Measurements from ENCODE around the gene TEX14.

TEX14 gene

GRCh38 chr17:58520843-58521430 is 170.9 kb downstream of the TEX14 start:
- DNase-seq, result no peak
- H3K4me3 ChIP-seq (ENCODE audit: insufficient read depth, low read depth, low read length, poor library complexity, severe bottlenecking), result no peak overlapping the region
- H3K4me1 ChIP-seq (ENCODE audit: control insufficient read depth, insufficient read depth, low read length, poor library complexity, severe bottlenecking), result peaks cover 12% of the 10 kb centered on the region

GRCh38 chr17:58517928-58518609 is 173.8 kb downstream of the TEX14 start:
- DNase-seq, result peak; percentile 100
- Histone ChIP-seq H3K27ac (ENCODE audit: insufficient read depth, low read length, poor library complexity, severe bottlenecking) (peak overlapping the region; percentile 67), H3K27me3 (replicated peaks; ENCODE audit: control insufficient read depth, insufficient read depth, low read length, poor library complexity, severe bottlenecking) (no peaks in the 10 kb centered on the region), H3K9me3 (ENCODE audit: control insufficient read depth, low read length) (no peaks in the 10 kb centered on the region), H3K4me3 (ENCODE audit: insufficient read depth, low read depth, low read length, poor library complexity, severe bottlenecking) (peak overlapping the region; percentile 65), H3K4me1 (ENCODE audit: control insufficient read depth, insufficient read depth, low read length, poor library complexity, severe bottlenecking) (peaks cover 23% of the 10 kb centered on the region), H3K36me3 (ENCODE audit: control insufficient read depth, insufficient read depth, low read length) (no peaks in the 10 kb centered on the region)

More at GRCh38 chr17:58520843-58521430, 170.9 kb downstream of the TEX14 start:
- no peak overlapping the region for H3K27ac ChIP-seq (ENCODE audit: insufficient read depth, low read length, poor library complexity, severe bottlenecking)
- H3K36me3 ChIP-seq (ENCODE audit: control insufficient read depth, insufficient read depth, low read length), result no peaks in the 10 kb centered on the region
- no peaks in the 10 kb centered on the region for H3K9me3 ChIP-seq (ENCODE audit: control insufficient read depth, low read length)
- no peaks in the 10 kb centered on the region for H3K27me3 ChIP-seq (replicated peaks; ENCODE audit: control insufficient read depth, insufficient read depth, low read length, poor library complexity, severe bottlenecking)

GRCh38 chr17:58517378-58517927 is 174.4 kb downstream of the TEX14 start:
- H3K27ac ChIP-seq (ENCODE audit: insufficient read depth, low read length, poor library complexity, severe bottlenecking), result peak overlapping the region; percentile 67
- no peaks in the 10 kb centered on the region for H3K27me3 ChIP-seq (replicated peaks; ENCODE audit: control insufficient read depth, insufficient read depth, low read length, poor library complexity, severe bottlenecking)
- DNase-seq, result no peak
- peaks cover under 1% of the 10 kb centered on the region for H3K36me3 ChIP-seq (ENCODE audit: control insufficient read depth, insufficient read depth, low read length)
- H3K4me3 ChIP-seq (ENCODE audit: insufficient read depth, low read depth, low read length, poor library complexity, severe bottlenecking), result peak overlapping the region; percentile 65
- no peaks in the 10 kb centered on the region for H3K9me3 ChIP-seq (ENCODE audit: control insufficient read depth, low read length)
- peaks cover 24% of the 10 kb centered on the region for H3K4me1 ChIP-seq (ENCODE audit: control insufficient read depth, insufficient read depth, low read length, poor library complexity, severe bottlenecking)

GRCh38 chr17:58516644-58517377 is 175.0 kb downstream of the TEX14 start:
- peaks cover 4% of the 10 kb centered on the region for H3K36me3 ChIP-seq (ENCODE audit: control insufficient read depth, insufficient read depth, low read length)
- H3K27ac ChIP-seq (ENCODE audit: insufficient read depth, low read length, poor library complexity, severe bottlenecking), result peak overlapping the region; percentile 67
- H3K9me3 ChIP-seq (ENCODE audit: control insufficient read depth, low read length), result no peaks in the 10 kb centered on the region
- H3K4me1 ChIP-seq (ENCODE audit: control insufficient read depth, insufficient read depth, low read length, poor library complexity, severe bottlenecking), result peaks cover 24% of the 10 kb centered on the region
- DNase-seq, result no peak
- H3K4me3 ChIP-seq (ENCODE audit: insufficient read depth, low read depth, low read length, poor library complexity, severe bottlenecking), result peak overlapping the region; percentile 65
- no peaks in the 10 kb centered on the region for H3K27me3 ChIP-seq (replicated peaks; ENCODE audit: control insufficient read depth, insufficient read depth, low read length, poor library complexity, severe bottlenecking)

GRCh38 chr17:58515286-58515685 is 176.6 kb downstream of the TEX14 start:
- Histone ChIP-seq H3K36me3 (ENCODE audit: control insufficient read depth, insufficient read depth, low read length) (peaks cover 16% of the 10 kb centered on the region), H3K4me1 (ENCODE audit: control insufficient read depth, insufficient read depth, low read length, poor library complexity, severe bottlenecking) (peaks cover 24% of the 10 kb centered on the region), H3K4me3 (ENCODE audit: insufficient read depth, low read depth, low read length, poor library complexity, severe bottlenecking) (no peak overlapping the region), H3K27ac (ENCODE audit: insufficient read depth, low read length, poor library complexity, severe bottlenecking) (peak overlapping the region; percentile 19), H3K27me3 (replicated peaks; ENCODE audit: control insufficient read depth, insufficient read depth, low read length, poor library complexity, severe bottlenecking) (no peaks in the 10 kb centered on the region), H3K9me3 (ENCODE audit: control insufficient read depth, low read length) (no peaks in the 10 kb centered on the region)
- DNase-seq, result no peak

- Histone ChIP-seq H3K27ac (ENCODE audit: insufficient read depth, low read length, poor library complexity, severe bottlenecking) (peak overlapping the region; percentile 19), H3K4me1 (ENCODE audit: control insufficient read depth, insufficient read depth, low read length, poor library complexity, severe bottlenecking) (peaks cover 24% of the 10 kb centered on the region), H3K36me3 (ENCODE audit: control insufficient read depth, insufficient read depth, low read length) (peaks cover 21% of the 10 kb centered on the region), H3K9me3 (ENCODE audit: control insufficient read depth, low read length) (no peaks in the 10 kb centered on the region), H3K27me3 (replicated peaks; ENCODE audit: control insufficient read depth, insufficient read depth, low read length, poor library complexity, severe bottlenecking) (no peaks in the 10 kb centered on the region), H3K4me3 (ENCODE audit: insufficient read depth, low read depth, low read length, poor library complexity, severe bottlenecking) (peak overlapping the region; percentile 74)
- DNase-seq, result no peak
These were observed 177.1 kb downstream of the TEX14 start for GRCh38 chr17:58514770-58515157.

GRCh38 chr17:58513965-58514769 is 177.7 kb downstream of the TEX14 start, which contains the start of gene MTMR4:
MTMR4 (minus strand) TSS chr17:58514638; CDS start chr17:58514407, 231 bp downstream.
- H3K4me3 ChIP-seq (ENCODE audit: insufficient read depth, low read depth, low read length, poor library complexity, severe bottlenecking), result peak within 1 kb of the TSS; percentile 74
- H3K36me3 ChIP-seq (ENCODE audit: control insufficient read depth, insufficient read depth, low read length), result peaks cover 27% of the 10 kb centered on the region
- peak; percentile 66 to 74 (median 68) for DNase-seq
- H3K27ac ChIP-seq (ENCODE audit: insufficient read depth, low read length, poor library complexity, severe bottlenecking), result peak within 1 kb of the TSS; percentile 20
- H3K9me3 ChIP-seq (ENCODE audit: control insufficient read depth, low read length), result no peaks in the 10 kb centered on the region
- H3K27me3 ChIP-seq (replicated peaks; ENCODE audit: control insufficient read depth, insufficient read depth, low read length, poor library complexity, severe bottlenecking), result no peaks in the 10 kb centered on the region
- peaks cover 24% of the 10 kb centered on the region for H3K4me1 ChIP-seq (ENCODE audit: control insufficient read depth, insufficient read depth, low read length, poor library complexity, severe bottlenecking)

GRCh38 chr17:58513267-58513964 is 178.4 kb downstream of the TEX14 start:
- Histone ChIP-seq H3K9me3 (ENCODE audit: control insufficient read depth, low read length) (no peaks in the 10 kb centered on the region), H3K36me3 (ENCODE audit: control insufficient read depth, insufficient read depth, low read length) (peaks cover 34% of the 10 kb centered on the region), H3K27ac (ENCODE audit: insufficient read depth, low read length, poor library complexity, severe bottlenecking) (peak overlapping the region; percentile 20), H3K4me3 (ENCODE audit: insufficient read depth, low read depth, low read length, poor library complexity, severe bottlenecking) (peak overlapping the region; percentile 74), H3K4me1 (ENCODE audit: control insufficient read depth, insufficient read depth, low read length, poor library complexity, severe bottlenecking) (peaks cover 21% of the 10 kb centered on the region), H3K27me3 (replicated peaks; ENCODE audit: control insufficient read depth, insufficient read depth, low read length, poor library complexity, severe bottlenecking) (no peaks in the 10 kb centered on the region)
- peak in 1 of 3 donors; percentile 31 for DNase-seq

- peaks cover 62% of the 10 kb centered on the region for H3K36me3 ChIP-seq (ENCODE audit: control insufficient read depth, insufficient read depth, low read length)
These were observed 181.8 kb downstream of the TEX14 start for GRCh38 chr17:58510075-58510474.

More at GRCh38 chr17:58510075-58510474, 181.8 kb downstream of the TEX14 start:
- Histone ChIP-seq H3K4me3 (ENCODE audit: insufficient read depth, low read depth, low read length, poor library complexity, severe bottlenecking) (no peak overlapping the region), H3K27ac (ENCODE audit: insufficient read depth, low read length, poor library complexity, severe bottlenecking) (no peak overlapping the region), H3K4me1 (ENCODE audit: control insufficient read depth, insufficient read depth, low read length, poor library complexity, severe bottlenecking) (peaks cover 12% of the 10 kb centered on the region), H3K9me3 (ENCODE audit: control insufficient read depth, low read length) (no peaks in the 10 kb centered on the region), H3K27me3 (replicated peaks; ENCODE audit: control insufficient read depth, insufficient read depth, low read length, poor library complexity, severe bottlenecking) (no peaks in the 10 kb centered on the region)
- DNase-seq, result no peak
